ENCODE results near the gene POTEG.
"Not testable (repeated sequence)": the region's sequence is repeated elsewhere in the genome, so short reads cannot be mapped to it uniquely, and the experiment has no call there.

POTEG gene

DNA sequence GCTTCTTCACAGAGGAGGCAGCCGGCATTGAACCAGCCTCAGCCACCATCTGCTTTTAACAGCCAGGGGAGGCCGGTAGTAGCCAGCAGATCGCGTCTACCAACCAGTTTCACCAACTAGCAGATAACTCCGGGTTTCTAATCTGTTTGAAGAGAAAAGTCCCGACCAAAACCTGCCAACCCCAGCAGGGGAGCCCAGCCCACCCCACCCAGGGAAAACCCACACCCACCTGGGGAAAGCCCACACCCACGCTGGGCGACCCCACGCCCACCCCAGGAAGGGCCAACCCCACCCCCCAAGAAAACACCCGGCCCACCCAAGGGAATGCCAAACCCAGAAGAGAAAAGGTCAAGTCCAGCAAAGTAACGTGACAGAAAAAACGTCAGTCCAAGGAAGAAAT lies at the start of gene POTEG:
POTEG (minus strand) TSS at position 101 of the 400 bp plus-strand sequence; CDS start at position 49, 52 bp downstream.
- DNase-seq, result not testable (repeated sequence)

DNA sequence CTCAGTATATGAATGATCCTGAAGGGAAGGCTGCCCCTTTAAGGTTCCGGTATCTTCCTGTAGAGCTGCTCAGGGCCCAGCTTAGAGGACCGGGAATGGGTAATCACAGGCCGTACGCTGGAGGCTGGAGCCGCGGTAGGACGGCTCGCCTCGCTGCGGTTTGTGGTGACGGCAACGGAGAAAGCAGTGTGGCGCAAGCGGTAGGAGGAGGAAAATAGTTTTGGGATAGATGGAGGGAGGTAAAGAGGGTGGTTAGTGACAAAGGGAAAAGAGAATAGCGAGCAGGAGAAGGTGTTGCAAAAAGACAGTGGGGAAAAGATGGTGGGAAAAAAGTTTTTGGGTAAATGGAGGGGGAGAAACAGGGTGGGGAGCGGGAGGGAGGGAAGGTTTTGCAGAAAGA lies 48.0 kb upstream of the POTEG start:
- not testable (repeated sequence) for DNase-seq

DNA sequence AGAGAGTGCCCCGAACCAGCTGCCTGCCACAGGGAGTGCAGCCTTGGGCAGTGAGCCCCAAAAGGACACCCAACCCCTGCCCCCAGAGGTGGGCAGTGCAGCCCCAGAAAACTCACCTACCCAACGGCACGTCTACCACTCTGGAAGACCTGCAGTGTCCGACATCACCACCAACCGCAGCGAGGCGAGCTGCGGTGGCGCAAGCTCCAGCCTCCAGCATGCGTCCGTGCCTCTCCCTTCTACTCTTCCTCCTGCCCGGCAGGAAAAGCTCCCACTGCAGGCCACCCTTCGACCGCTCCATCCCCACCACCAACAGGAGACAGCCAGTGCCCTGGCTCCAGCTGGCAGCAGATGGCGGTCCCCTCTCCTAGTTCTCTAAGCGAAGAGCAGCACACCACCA lies 47.3 kb upstream of the POTEG start:
- DNase-seq, result not testable (repeated sequence)

DNA sequence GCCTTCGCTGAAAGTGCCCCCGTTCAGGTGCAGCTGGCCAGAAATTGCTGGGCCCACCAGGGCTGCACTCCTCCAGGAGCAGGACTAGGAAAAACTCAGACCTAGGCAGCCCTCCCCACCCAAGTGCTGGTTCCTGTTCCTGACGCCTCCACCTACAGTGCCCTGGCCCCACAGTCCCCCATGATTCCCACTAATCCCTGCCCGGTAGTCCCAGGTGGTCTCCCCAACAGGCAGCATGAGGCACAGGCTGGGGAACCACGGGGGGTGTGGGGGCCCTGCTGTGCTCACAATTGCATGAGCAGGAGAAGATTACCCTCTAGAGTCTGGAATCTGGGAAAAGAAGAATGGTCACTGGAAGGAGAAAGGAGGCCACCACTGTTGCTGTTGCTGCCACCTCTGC lies 46.4 kb upstream of the POTEG start:
- not testable (repeated sequence) for DNase-seq

- DNase-seq, result not testable (repeated sequence)
These were observed 11.6 kb upstream of the POTEG start for GRCh38 chr14:19445761-19446160.

DNA sequence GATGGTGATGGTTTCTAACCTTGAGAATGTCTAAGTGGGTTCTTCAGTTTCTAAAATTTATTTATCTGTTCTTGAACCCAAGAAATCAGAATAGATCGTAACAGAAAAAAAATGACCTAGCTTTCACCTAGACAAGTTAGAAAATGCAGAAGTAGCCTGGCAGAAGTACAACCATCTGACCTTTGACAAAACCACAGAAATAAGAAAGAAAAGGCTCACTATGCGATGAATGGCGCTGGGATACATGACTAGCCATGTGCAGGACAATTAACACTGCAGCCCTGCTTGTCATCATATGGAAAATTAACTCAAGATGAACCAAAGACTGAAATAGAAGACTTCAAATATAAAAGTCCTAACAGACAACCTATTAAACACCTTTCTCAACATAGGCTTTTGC lies 5.7 kb upstream of the POTEG start:
- DNase-seq, result not testable (repeated sequence)

DNA sequence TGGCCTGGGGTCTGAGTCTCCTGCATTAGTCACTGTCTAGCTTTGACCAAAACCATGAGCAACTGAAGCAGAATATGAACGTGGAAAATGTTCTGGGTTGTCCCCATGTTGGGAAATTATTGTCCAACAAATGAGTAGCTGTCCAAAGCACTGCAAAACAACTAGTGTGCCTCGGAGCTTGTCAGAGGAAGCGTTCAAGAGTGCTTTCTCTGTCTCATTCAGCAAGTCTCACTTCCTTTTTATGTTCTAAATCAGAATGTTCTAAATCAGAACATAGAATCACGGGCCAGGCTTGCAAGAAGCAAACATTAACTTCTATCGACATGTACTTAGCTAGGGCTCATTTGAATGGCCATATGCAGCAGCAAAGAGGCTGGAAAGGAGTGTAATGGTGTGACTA lies 5.1 kb upstream of the POTEG start:
- not testable (repeated sequence) for DNase-seq

GRCh38 chr14:19437126-19437443 lies 2.9 kb upstream of the POTEG start:
- DNase-seq, result not testable (repeated sequence)

GRCh38 chr14:19436311-19437125 lies 2.4 kb upstream of the POTEG start:
- DNase-seq, result not testable (repeated sequence)

DNA sequence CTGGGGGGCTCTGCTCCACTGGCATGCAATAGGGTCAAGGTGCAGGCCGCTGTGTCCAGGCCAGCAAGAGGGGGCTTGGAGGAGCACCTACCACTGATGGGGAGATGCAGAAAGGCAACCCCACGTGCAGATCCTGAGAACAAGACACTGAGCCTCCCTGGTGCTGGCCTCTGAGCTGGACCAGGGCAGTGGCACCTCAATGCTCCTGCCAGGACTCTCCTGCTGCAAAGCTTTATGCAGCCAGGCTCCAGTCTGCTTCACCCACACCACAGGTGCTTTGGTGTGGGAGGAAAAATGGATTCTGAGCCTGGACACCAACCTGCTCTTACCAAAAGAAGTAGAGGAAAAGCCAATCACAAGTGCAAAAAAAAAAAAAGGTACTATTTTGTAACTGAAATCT lies 1.7 kb upstream of the POTEG start:
- DNase-seq, result not testable (repeated sequence)

GRCh38 chr14:19434891-19435290 lies 750 bp upstream of the POTEG start:
- not testable (repeated sequence) for DNase-seq

- DNase-seq, result not testable (repeated sequence)
These were observed 376 bp downstream of the POTEG start for GRCh38 chr14:19433765-19434164.

GRCh38 chr14:19408519-19408918 lies 25.6 kb downstream of the POTEG start:
- not testable (repeated sequence) for DNase-seq

DNA sequence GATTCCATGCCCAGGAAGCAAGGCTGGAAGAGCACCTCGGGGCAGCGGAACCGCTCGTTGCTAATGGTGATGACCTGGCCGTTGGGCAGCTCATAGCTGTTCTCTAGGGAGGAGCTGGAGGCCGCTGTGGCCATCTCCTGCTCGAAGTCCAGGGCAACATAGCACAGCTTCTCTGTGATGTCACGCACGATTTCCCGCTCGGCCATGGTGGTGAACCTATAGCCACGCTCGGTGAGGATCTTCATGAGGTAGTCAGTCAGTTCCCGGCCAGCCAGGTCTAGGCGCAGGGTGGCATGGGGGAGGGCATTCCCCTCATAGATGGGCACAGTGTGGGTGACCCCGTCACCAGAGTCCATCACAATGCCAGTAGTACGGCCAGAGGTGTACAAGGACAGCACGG lies 32.0 kb downstream of the POTEG start:
- not testable (repeated sequence) for DNase-seq

DNA sequence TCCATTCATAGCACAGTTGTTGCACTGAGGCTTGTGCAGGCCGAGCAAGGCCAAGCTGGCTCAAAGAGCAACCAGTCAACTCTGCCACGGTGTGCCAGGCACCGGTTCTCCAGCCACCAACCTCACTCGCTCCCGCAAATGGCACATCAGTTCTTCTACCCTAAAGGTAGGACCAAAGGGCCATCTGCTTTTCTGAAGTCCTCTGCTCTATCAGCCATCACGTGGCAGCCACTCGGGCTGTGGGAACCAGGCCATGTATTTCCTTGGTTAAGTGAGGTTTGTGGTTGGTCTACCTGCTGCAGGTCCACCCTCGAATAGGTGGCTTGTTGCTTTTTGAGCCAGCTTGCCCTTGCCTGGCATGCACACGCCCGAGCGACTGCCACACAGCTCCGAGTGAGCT lies 39.4 kb downstream of the POTEG start:
- not testable (repeated sequence) for DNase-seq

DNA sequence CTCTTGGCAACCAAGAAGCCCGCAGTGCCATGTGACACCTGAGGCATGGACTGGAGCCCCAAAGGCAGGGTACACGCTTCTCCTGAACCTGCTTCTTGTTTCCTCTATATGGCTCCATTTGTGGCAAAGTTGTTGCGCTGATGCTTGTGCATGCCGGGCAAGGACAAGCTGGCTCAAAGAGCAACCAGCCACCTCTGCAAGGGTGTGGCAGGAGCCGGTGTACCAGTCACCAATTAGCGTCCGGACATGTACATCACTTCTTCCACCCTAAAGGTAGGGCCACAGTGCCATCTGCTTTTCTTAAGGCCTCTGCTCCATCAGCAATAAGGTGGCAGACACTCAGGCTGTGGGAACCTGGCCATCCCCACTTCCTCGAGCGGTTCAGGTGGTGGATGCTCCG lies 43.9 kb downstream of the POTEG start:
- not testable (repeated sequence) for DNase-seq

DNA sequence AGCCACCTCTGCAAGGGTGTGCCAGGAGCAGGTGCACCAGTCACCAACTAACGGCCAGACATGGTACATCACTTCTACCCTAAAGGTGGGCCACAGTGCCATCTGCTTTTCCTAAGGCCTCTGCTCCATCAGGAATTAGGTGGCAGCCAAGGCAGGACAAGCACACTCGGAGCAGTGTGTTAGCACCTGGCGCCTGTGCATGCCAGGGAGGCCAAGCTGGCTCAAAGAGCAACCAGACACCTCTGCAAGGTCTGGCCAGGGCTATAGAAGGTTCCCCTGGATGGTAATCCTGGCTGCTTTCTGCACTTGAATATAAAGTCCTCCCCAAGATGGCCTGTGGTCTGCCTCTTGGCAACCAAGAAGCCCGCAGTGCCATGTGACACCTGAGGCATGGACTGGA lies 45.4 kb downstream of the POTEG start:
- not testable (repeated sequence) for DNase-seq

DNA sequence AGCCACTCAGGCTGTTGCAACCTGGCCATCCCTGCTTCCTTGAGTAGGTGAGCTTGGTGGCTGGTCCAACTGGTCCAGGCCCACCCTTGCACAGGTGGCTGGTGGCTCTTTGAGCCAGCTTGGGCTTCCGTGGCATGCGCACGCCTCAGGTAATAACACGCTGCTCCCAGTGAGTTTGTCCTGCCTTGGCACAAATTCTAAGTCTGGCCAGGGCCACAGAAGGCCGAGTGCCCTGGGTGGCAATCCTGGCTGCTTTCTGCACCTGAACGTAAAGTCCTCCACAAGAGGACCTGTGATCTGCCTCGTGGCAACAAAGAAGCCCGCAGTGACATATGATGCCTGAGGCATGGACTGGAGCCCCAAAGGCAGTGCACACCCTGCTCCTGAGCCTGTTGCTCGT lies 47.1 kb downstream of the POTEG start:
- not testable (repeated sequence) for DNase-seq

DNA sequence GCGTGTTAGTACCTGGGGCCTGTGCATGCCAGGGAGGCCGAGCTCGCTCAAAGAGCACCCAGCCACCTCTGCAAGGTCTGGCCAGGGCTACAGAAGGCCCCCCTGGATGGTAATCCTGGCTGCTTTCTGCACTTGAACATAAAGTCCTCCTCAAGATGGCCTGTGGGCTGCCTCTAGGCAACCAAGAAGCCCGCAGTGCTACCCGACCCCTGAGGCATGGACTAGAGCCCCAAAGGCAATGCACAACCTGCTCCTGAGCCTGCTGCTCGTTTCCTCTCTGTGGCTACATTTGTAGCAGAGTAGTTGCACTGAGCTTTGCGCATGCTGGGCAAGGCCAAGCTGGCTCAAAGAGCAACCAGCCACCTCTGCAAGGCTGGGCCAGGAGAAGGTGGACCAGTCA lies 47.8 kb downstream of the POTEG start:
- DNase-seq, result not testable (repeated sequence)

DNA sequence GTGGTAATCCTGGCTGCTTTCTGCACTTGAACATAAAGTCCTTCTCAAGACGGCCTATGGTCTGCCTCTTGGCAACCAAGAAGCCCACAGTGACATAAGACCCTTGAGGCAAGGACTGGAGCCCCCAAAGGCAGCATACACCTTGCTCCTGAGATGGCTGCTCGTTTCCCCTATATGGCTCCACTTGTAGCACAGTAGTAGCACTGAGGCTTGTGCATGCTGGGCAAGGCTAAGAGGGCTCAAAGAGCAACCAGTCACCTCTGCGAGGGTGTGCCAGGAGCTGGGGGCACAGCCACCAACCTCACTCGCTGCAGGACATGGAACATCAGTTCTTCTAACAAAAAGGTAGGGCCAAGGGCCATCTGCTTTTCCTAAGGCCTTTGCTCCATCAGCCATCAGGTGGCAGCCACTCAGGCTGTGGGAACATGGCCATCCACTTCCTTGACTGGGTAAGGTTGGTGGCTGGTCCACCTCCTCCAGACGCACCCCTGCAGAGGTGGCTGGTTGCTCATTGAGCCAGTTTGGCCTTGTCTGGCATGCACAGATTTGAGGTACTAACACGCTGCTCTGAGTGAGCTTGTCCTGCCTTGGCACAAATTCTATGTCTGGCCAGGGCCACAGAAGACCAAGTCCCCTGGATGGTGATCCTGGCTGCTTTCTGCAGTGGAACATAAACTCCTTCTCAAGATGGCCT lies 49.9 kb downstream of the POTEG start:
- DNase-seq, result not testable (repeated sequence)

GRCh38 chr14:19383008-19383584 lies 51.0 kb downstream of the POTEG start:
- not testable (repeated sequence) for DNase-seq

DNA sequence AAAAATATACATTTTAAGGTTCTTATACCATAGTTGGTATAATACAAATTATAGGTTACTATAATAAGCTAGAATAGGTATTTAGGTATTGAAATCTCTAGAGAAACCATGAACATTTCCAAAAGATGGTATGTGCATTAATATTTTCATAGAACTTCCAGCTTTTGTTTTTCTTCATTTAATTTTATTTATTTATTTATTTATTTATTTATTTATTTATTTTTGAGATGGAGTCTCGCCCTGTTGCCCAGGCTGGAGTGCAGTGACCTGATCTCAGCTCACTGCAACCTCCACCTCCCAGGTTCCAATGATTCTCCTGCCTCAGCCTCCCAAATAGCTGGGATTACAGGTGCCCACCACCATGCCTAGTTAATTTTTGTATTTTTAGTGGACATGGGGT lies 54.0 kb downstream of the POTEG start:
- DNase-seq, result not testable (repeated sequence)

DNA sequence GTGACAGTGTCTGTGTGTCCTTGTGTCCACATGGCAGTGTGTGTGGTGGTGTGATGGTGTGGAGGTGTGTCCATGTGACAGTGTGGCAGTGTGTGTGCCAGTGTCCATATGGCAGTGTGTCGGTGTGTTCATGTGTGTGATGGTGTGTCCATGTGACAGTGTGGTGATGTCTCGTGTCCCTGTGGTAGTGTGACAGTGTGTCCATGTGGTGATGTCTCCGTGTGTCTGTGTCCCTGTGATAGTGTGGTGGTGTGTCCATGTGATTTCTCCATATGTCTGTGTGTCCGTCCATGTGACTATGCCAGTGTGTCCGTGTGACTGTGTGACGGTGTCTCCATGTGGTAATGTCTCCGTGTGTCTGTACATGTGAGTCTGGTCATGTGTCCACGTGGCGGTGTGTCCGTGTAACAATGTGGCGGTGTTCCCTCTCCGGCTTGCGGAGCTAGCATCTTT lies 59.7 kb downstream of the POTEG start:
- not testable (repeated sequence) for DNase-seq
